ENCODE results near the gene PPP2R1B.
"Not testable (repeated sequence)": the region's sequence is repeated elsewhere in the genome, so short reads cannot be mapped to it uniquely, and the experiment has no call there.

Gene PPP2R1B
- total RNA-seq: 63.3 to 83.1 reads per million in 2 experiments

DNA sequence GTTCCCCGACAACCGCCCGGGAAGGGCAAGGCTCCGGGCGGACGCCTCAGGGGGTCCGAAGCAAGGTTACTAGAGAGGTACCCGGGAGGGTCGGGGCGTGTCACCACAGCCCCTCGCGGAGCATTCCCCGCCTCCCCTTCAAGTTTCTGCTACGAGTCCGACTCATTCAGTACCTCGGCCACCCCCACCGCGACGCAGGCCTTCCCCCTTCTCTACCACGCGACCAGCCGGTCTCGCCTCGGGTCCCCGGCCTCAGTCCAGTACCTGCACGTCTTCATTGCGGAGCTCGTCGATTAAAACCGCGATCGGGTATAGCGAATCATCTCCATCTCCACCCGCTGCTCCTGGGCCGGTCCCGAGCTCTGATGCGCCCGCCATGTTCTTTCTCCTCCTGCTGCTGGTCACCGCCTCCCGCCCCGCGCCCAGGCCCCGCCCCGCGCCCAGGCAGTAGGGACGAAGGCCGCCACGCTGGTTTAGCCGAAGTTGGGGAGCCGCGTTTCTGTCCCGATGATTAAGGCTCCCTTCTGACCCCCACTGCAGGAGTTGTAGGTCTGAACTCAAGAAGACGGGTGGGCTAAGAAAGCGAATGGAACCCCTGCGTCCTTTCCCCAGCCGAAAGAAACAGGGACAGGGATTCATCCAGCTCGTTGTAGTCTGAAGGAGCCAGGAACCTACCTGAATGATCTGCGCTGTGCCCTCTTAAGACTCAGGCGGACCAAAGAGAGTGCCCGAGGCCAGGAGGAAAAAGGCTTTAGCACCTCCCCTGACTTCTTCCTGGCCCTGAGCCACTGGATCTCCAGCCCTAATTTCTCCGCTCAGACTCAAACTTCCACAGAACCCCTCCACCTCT lies at the start of gene PPP2R1B:
PPP2R1B (minus strand) TSS at position 406 of the 850 bp plus-strand sequence; CDS start at position 378, 28 bp downstream.
- DNase-seq (ENCODE audit: low read depth): peak; percentile 58

DNA sequence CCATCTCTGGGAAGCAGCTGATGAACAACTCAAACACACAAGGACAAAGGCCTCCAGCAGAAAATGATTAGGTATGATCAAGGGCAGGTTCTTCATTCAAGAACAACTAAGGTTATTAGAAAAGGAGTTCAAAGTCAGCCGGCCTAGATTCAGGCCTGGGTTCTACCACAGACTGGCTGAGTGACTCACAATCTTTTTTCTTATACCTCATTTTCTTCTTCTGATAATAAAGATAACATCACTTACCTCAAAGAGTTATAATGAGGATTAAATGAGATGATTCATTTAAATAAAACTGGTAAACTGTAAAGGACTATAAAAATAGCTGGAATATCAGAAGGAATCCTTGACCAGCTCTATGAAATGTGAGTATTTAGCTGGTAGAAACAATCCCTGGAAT lies 49.3 kb upstream of the PPP2R1B start:
- no peak for DNase-seq (ENCODE audit: low read depth)

DNA sequence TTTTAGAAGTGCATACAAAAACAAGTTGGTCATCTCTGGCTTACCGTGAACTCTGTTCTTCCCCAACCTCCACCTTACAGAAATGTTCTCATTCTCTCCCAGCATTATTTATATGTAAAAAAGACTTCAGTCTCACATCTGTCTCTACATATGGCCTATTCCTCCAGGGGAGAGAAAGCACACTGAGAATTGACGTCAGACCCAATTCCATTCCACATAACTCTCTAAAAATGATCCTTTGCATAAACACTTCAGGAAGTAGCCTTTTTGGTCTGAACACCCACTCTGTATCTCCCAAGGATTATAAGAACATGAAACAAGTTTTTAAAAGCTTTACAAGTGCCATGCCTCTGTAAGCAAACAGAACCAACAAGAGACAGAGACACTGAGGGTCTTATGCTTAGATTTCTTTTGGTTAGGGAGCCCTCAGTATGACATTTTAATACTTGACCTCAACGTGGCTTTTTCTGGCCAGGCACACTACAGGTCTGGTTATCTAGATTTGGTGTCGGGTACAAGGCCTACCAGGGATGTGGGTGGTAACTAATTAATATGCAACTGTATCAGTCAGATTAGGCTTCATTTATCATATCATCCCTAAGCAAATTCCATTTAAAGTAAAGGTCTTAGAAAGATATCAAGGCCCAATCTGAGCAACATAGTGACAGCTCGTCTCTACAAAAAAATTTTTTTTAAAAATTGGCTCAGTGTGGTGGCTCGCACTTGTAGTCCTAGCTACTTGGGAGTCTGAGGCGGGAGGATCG lies 48.5 kb upstream of the PPP2R1B start:
- DNase-seq (ENCODE audit: low read depth): no peak

DNA sequence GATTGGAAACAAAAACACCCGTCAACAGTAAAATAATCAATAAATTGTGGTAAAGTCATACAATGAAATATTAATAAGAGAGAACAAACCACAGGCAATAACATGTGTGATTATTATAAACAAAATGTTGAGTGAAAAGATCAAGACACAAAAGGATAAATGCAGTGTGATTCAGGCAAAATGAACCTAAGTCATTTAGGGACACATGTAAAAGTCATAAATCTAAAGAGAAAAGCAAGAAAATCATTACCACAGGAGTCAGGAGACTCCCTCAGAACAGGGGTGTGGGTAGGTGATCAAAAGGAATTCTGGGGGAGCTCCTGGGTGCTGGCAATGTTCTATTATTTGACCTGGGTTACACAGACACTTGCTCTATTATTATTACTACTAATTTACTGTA lies 47.9 kb upstream of the PPP2R1B start:
- no peak for DNase-seq (ENCODE audit: low read depth)

DNA sequence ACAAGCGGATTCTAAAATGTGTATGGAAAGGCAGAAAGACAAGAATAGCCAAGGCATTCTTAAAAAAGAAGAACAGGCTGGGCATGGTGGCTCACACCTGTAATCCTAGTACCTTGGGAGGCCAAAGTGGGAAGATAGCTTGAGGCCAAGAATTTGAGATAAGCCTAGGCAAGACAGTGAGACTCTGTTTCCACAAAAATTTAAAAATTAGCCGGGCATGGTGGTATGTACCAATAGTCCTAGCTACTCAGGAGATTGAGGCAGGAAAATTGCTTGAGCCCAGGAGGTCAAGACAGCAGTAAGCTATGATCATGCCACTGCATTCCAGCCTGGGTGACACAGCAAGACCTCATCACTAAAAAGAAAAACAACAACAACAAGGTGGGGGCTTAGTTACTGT lies 46.0 kb upstream of the PPP2R1B start:
- DNase-seq (ENCODE audit: low read depth): no peak

DNA sequence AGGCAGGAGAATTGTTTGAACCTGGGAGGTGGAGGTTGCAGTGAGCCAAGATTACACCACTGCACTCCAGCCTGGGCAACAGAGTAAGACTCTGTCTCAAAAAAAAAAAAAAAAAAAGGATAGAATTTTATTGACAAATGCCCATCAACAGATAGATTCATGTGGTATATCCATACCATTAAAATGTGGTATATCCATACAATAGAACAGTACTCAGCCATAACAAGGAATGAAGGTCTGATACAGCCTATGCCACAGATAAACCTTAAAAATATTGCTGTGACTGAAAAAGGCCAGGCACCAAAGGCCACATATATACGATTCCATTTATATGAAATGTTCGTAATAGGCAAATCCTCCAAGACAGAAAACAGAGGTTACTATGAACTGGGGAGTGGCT lies 45.3 kb upstream of the PPP2R1B start:
- DNase-seq (ENCODE audit: low read depth): no peak

DNA sequence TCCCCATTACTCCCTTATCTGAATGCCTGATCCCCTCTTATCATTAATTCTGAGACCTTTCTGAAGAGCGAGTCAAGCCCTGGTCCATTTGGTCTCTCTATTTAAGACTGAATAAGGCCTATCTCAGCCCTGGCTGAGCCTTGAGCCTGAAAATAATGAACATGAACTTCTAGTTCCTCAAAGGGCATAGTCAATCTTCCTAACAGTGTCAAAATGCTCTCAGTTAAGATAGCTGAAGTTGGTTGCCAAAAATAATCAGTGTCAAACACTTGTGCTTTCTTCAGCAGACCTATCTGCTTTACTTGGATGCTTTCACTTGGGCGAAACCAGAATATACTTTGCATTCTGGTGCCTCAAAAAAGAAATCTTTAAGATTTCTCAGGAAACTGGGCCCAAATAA lies 42.6 kb upstream of the PPP2R1B start:
- no peak for DNase-seq (ENCODE audit: low read depth)

DNA sequence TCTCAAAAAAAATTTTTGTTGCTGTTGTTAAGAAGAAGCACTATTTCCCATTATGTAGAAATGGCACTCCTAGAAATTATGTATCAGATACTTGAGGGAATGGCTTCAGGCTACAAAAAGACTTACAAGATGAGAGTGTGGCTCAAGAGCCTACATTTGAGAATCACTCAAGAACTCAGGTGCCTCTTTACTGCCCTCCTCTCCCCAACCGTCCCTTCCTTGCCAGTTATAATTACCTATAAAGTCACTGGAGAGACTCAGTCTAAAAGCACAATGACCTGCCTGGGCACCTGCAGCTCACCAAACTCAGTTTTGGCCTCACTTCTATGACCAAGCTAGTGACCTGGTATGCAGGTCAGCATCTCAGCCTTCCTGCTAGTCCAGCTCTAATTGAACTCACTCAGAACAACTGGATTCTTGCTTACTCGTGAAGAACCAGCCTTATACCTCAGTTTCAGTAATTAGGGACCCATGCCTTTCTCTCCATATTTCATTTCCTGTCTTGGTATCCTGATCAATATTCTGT lies 41.9 kb upstream of the PPP2R1B start:
- no peak for DNase-seq (ENCODE audit: low read depth)

DNA sequence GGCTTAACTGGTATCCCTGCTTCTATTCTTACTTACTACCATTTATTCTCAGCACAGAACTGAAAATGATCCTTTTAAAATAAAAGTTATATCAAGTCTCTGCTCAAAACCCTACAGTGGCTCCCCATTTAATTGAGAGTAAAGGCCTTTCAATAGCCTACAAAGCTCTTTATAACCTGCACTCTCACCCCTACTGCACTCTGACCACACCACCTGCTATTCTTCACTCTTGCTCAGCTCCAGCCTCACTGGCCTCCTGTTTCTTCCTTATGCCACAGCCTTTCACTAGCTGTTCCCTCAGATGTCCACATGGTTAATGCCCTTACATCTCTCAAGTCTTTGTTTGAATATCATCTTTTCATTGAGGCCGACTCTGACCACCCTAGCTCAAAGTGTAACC lies 40.9 kb upstream of the PPP2R1B start:
- no peak for DNase-seq (ENCODE audit: low read depth)

DNA sequence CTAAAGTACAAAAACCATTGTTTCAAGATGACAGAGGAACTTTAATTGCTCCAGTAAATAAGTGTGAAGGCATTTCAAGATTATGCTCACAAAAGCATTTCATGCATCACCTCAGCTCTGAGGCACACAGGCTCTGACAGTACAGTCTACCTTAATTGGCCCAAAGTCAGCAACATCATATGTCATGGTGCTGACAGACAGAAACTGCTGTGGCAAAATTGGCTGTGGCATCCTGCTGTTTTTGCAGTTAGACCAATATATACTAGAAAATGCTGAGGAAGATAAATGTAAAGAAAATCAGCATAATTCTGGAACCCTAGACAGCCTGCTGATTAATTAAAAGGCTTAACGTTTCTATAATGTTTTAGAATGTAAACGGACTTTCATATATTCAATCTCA lies 34.9 kb upstream of the PPP2R1B start:
- no peak for DNase-seq (ENCODE audit: low read depth)

DNA sequence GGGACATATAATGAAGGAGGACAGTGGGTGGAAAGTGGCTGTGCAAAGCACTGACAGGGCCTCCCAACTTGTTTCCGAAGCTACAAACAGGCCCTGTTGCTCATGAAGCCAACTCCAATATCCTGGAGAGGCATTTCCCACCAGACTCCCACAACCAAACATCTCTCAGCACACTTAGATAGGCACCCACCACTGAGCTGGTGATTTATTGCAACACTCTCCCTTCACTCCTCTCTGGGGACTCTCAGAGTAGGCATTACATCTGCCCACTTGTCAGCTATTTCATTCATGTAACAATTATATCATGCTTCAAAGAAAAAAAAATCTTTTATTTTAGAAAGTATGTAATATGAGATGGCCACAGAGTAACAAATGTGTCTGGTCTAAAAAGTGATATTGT lies 32.1 kb upstream of the PPP2R1B start:
- DNase-seq (ENCODE audit: low read depth): no peak

DNA sequence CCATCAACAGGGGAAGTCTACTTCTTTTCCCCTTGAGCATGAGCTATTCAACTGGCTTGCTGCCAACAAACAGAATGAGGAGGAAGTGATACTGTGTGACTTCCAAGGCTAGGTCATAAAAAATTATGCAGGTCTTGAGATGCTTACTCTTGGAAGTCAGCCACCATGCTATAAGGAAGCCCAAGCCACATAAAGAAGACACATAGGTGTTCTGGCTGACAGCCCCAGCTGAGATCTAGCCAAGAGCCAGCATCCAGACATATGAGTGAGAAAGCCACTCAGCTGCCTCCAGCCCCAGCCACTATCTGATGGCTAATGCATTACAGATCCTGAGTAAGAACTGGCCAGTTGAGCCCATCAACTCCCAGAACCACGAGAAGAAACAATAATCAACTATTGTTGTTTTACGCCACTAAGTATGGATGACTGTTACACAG lies 31.0 kb upstream of the PPP2R1B start:
- DNase-seq (ENCODE audit: low read depth): no peak

DNA sequence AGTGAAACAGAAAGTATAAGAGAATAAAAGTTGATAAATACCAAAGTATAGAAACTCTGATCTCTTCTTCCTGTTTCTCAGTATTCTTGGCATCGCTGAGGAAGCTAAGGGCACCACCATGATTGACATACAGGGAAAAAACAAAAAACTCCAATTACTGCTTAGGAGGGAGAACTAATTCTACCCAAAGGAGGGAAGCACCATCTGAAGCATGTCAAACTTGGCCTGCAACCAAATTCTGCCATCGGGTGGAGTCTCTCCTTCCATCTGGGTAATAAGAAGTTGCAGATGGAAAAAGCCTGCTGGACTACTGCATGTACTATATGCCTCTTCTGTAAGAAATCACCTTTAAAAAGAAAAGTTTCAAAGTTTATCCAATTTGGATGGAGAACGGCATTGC lies 30.5 kb upstream of the PPP2R1B start:
- DNase-seq (ENCODE audit: low read depth): no peak

DNA sequence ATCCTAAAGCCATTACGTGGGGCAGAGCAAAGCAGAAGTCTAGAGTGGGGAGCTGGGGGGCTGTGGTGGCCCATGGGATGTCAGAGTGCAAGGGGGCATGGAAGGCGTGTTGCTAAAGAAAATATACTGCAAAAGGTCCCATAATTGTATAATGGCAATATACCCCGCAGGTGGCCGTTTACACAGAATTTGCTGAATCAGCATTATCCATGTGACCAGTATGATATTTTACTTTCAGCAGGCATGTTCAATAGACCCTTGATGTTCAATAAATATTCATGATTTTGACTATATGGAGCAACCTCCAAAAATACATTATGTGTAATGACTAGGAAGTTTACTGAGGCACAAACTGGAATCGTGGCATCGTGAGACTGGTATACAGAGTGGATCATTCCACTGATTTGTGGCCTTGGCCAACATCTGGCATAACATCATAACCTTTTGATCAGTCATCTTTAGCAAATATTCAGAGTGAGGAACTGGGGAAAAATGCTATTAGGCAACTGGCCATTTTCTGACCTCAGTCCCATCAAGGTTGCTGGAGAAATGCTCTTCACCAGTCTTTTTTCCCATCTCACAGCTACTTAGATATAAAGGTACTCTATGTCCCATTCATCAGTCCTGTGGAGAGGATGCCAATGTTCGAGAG lies 29.3 kb upstream of the PPP2R1B start:
- DNase-seq (ENCODE audit: low read depth): no peak

DNA sequence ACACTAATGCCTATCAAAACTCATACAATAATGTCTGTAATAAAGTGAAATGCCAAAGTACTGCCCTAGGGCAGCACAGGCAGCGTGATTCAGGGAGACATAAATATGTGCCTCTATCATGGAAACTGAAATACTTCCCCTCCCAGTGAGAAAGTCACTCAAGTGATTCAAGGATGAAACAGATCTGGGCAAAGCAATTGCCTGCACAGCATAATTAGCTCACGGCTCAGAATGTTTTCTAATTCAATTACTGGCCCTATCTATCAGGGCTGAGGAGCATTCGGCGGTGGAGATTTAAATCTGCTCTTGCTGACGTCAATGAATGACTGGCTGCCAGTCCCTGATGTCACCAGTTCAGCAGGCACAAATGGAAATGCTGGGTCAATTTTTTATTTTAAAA lies 27.7 kb upstream of the PPP2R1B start:
- DNase-seq (ENCODE audit: low read depth): no peak

DNA sequence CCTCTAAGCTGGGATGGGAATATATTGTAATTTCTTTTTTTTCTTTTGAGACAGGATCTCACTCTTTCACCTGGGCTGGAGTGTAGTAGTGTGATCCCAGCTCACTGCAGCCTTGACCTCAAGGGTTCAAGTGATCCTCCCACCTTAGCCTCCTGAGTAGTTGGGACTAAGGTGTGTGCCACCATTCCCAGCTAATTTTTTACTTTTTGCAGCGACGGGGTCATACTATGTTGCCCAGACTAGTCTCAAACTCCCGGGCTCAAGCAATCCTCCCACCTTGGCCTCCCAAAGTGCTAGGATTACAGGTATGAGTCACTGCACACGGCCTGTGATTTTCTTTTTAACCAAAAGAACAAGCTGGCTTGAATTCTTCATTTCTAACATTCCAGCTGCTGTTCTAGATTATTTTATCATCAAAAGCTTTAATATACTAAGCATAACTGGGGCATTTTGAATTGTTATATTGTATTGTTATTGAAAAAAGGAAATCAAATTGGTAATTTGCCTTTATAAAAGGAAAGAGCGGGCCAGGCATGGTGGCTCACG lies 26.8 kb upstream of the PPP2R1B start:
- no peak for DNase-seq (ENCODE audit: low read depth)

DNA sequence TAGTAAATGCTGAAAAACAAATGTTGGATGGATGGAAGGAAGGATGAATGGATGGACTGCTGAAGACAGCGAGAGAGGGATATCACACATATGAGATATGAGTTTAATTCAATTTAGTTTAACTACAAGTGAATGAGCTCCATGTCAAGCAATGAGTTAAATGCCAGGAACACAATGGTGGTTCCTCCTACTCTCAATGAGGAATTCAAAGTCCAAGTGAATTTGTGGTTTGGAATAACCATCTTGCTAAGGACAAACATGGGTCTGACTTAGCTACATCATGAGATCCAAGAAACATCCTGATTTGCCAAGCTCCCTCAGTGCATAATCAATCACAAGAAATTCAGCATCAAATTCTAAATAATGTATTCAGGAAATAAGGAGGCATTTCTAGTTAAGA lies 26.1 kb upstream of the PPP2R1B start:
- no peak for DNase-seq (ENCODE audit: low read depth)

DNA sequence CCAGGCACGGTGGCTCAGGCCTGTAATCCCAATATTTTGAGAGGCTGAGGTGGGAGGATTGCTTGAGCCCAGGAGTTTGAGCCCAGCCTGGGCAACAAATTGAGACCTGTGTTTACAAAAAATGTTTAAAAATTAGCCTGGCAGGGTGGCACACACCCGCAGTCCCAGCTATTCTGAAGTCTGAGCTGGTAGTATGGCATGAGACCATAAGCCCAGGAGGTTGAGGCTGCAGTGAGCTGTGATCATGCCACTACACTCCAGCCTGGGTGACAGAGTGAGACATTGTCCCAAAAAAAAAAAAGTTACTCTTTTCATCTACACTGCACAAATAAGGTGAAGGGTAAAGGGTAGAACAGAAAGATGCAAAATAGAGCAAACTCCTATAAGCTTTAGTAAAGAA lies 22.3 kb upstream of the PPP2R1B start:
- no peak for DNase-seq (ENCODE audit: low read depth)

DNA sequence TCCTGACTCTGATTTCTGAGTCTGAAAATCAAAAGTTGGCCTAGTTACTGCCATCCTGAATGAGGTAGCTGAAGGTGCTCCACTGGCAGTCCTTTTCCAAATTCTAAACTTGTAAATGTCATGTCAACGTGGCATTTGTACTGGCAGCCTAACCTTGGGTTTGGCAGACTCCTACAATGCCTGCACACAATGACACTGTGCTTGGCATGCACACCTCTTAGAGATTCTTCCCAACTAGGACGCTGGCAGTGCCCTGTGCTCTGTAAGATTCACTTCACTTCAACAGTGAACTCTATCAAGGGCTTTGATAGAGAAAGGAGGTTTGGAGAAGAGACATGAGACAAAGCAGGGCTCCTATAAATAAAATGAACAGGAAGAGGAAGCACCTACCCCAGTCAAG lies 21.9 kb upstream of the PPP2R1B start:
- DNase-seq (ENCODE audit: low read depth): no peak

DNA sequence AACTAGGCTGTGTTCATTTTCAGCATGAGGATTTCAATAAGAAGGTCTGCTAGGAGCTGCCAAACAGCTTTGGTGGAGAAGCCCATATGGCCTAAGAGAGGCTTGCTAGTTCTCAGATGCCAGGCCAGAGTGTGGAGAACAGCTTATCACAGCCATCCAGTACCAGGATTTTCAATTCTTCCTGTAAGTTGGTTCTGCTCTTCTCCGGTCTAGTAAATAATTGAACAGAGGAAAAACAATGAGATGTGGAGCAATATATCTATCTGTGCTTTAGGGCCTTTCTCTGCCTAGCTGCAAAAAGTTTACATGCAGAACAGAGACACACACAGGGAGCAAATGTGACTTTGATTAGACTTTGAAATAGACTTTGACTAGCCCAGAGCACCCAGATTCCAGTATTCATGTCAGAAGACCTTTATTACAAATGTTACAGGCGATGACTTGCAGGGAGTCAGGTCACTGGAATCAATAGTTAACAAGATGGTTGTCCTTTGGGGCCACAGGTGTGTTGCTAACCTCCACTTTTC lies 19.8 kb upstream of the PPP2R1B start:
- DNase-seq (ENCODE audit: low read depth): no peak

DNA sequence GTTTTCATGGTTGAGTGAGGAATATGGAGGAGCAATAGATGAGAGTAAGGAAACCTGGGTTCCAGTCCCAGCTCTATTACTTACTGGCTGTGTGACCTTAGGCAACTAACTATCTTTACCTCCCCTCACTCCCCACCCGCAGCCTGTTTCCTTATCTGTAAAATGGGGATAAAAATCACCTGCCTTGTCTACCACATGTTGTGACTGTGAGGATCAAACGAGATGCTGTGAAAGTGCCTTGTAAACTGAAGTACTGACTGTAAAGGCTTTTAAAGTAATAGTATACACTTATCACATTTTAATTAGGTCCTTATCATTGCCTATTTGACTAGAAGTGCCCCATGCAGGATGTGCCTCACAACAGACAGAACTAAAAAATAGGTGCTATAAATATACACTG lies 18.9 kb upstream of the PPP2R1B start:
- no peak for DNase-seq (ENCODE audit: low read depth)

DNA sequence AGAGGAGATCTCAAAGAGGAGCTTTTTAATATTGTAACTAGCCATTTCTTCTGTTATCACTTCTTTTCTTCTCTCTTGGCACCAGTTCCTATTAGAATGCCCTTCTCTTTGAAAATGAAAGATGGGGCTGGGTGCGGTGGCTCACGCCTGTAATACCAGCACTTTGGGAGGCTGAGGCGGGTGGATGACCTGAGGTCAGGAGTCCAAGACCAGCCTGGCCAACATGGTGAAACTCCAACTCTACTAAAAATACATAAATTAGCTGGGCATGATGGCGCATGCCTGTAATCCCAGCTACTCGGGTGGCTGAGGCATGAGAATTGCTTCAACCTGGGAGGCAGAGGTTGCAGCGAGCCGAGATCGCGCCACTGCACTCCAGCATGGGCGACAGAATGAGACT lies 18.1 kb upstream of the PPP2R1B start:
- DNase-seq (ENCODE audit: low read depth): not testable (repeated sequence)

Measured in T follicular helper cell (primary cell).